Measurements from ENCODE around the gene SLC39A1. TPM values are rescaled to one million over a fixed set of nuclear protein-coding genes. Genes with fewer than 3 reads are reported as not detected.

The SLC39A1 gene
- total RNA-seq, 4 donors from 2014 or later, result 37.1 to 63.2 (median 47.9) TPM

DNA sequence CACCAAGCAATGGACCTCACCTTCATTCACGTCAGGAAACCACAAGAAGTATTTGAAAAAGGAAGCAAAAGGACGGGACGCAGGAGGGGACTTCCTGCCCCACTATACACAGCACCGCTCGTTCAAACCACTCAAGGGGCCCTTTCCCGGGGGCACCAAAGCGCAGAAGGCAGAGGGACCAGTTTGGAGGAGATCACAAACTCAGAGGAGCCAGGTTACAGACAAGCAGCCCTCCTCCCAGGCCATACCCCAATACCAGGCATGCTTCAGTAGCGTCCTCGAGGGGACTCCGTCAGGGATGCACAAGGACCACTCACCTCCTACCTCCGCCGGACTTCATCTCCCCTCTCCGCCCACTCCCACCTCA, 5.6 kb downstream of the SLC39A1 start:
- in situ Hi-C loops (cut with MboI; ENCODE audit: low sequenced_read_pairs in 4 of 4), result no loop called here
- TF ChIP-seq, protein P1, sequence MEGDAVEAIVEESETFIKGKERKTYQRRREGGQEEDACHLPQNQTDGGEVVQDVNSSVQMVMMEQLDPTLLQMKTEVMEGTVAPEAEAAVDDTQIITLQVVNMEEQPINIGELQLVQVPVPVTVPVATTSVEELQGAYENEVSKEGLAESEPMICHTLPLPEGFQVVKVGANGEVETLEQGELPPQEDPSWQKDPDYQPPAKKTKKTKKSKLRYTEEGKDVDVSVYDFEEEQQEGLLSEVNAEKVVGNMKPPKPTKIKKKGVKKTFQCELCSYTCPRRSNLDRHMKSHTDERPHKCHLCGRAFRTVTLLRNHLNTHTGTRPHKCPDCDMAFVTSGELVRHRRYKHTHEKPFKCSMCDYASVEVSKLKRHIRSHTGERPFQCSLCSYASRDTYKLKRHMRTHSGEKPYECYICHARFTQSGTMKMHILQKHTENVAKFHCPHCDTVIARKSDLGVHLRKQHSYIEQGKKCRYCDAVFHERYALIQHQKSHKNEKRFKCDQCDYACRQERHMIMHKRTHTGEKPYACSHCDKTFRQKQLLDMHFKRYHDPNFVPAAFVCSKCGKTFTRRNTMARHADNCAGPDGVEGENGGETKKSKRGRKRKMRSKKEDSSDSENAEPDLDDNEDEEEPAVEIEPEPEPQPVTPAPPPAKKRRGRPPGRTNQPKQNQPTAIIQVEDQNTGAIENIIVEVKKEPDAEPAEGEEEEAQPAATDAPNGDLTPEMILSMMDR (IDR thresholded peaks at IDR 0.05 in 4 of 5, conservative IDR thresholded peaks at IDR 0.05 in 1 of 5), result no peak
- no peak for TF ChIP-seq POLR2A (IDR thresholded peaks at IDR 0.05)
- peak overlapping the region; percentile 88 to 100 (median 98) for H3K4me3 ChIP-seq
- peaks cover 0 to 9% of the 10 kb centered on the region in 2 donors for H3K36me3 ChIP-seq
- peak overlapping the region; percentile 91 to 98 (median 94) for H3K27ac ChIP-seq
- DNase-seq, result no peak
- ATAC-seq, result no peak
- peaks cover 69 to 70% of the 10 kb centered on the region in 2 donors for H3K4me1 ChIP-seq
- H3K9me3 ChIP-seq, result no peaks in the 10 kb centered on the region
- H3K27me3 ChIP-seq, result no peaks in the 10 kb centered on the region
- intact Hi-C loops (cut with DNase I; ENCODE audit: low total_unique reads), result loop anchor here (1.0 kb wide), 2 partner anchors 11 to 34 kb away; partner anchors contain the start of gene DENND4B

DNA sequence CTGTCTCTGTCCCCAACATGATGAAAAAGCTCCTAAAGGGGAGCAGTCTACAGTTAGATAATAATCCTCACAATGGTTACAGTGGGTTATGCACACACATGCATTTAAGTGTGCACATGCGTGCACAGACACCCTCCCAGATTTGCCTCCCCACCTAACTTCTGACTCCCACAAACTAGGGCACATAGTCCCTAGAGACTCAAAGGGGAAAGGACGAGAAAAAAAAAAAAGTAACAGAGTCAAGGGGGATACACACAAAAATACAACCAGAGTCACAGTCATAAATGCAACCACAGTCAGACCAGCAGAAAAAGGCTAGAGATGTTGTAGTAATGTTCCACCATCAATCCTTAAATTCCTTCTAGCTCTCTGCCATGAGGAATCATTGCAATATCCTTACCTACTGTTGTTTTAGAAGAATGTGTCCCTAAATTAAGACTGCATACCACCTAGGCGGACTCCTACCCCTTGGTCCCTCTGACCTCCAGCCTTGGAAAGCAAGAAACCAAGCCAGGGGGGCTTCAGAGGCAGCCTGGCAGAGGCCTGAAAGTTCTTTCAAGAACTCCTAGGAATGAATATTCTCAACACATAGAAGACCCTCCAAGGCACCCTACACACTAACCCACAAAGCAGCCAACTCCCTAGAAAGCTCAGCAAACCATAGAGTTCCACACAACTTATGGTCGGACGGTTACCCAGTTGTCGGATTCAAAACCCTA, 6.2 kb downstream of the SLC39A1 start:
- TF ChIP-seq POLR2A (IDR thresholded peaks at IDR 0.05), result no peak
- TF ChIP-seq, protein P1 (IDR thresholded peaks at IDR 0.05 in 4 of 5, conservative IDR thresholded peaks at IDR 0.05 in 1 of 5), result no peak
- DNase-seq, result no peak
- ATAC-seq, result no peak
- H3K36me3 ChIP-seq, result peaks cover 0 to 14% of the 10 kb centered on the region in 2 donors
- no peaks in the 10 kb centered on the region for H3K9me3 ChIP-seq
- intact Hi-C loops (cut with DNase I; ENCODE audit: low total_unique reads) (no loop called here), in situ Hi-C loops (cut with MboI; ENCODE audit: low sequenced_read_pairs in 4 of 4) (no loop called here)
- peaks cover 64% of the 10 kb centered on the region in 2 donors for H3K4me1 ChIP-seq
- no peaks in the 10 kb centered on the region for H3K27me3 ChIP-seq
- peak overlapping the region; percentile 91 to 98 (median 94) for H3K27ac ChIP-seq
- H3K4me3 ChIP-seq, result peak overlapping the region; percentile 88 to 100 (median 98)

DNA sequence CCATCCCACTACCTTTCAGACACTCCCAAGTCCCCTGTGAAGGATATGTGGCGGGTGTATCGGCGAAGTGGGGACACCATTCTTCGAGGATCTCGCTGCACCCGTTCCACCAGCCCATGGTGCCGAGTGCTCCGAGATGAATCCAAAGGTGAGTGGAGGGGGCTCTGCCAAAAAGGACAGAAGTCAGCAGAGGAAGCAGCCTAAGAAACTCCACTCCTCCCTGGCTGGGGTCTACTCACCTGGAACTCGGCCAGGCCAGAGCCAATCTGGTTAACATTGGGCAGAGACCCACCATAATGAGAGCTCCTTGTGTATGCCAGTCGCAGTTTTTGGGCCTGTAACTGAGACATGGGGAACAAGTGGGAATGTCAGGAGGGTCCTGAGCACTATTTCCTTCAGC, 8.5 kb downstream of the SLC39A1 start:
- H3K27me3 ChIP-seq, result no peaks in the 10 kb centered on the region
- TF ChIP-seq, protein P1 (IDR thresholded peaks at IDR 0.05 in 4 of 5, conservative IDR thresholded peaks at IDR 0.05 in 1 of 5), result no peak
- no peak for TF ChIP-seq POLR2A (IDR thresholded peaks at IDR 0.05)
- H3K4me1 ChIP-seq, result peaks cover 41 to 42% of the 10 kb centered on the region in 2 donors
- peaks cover 0 to 37% of the 10 kb centered on the region in 2 donors for H3K36me3 ChIP-seq
- no peak overlapping the region for H3K4me3 ChIP-seq
- peak overlapping the region in 1 of 4 donors; percentile 14 for H3K27ac ChIP-seq
- intact Hi-C loops (cut with DNase I; ENCODE audit: low total_unique reads) (no loop called here), in situ Hi-C loops (cut with MboI; ENCODE audit: low sequenced_read_pairs in 4 of 4) (no loop called here)
- no peaks in the 10 kb centered on the region for H3K9me3 ChIP-seq
- ATAC-seq (no peak), DNase-seq (no peak)

DNA sequence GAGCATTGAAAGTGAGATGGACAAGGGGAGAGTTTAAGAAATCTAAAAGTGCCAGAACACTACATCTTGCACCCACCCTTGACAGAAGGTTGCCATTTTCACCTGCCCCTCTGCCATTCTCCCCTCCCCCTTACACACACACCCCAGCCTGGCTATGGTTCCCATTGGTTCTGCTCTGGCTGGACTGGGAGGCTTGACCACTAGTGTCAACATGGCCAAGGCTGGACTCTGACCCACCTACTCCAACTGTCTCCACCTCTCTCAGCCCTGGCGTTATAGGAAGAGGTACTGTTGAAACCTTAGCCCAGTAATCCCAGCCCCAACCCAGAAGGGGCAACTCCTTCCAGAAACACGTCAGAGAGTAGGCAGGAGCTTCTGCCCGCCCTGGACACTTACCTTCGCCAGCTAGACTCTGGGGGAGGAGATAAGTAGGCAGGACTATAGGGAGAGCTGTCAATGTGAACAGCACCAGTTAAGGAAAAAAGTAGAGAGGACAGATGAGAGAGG, 9.4 kb downstream of the SLC39A1 start:
- no peaks in the 10 kb centered on the region for H3K9me3 ChIP-seq
- H3K27me3 ChIP-seq, result no peaks in the 10 kb centered on the region
- no peak overlapping the region for H3K4me3 ChIP-seq
- intact Hi-C loops (cut with DNase I; ENCODE audit: low total_unique reads), result no loop called here
- ATAC-seq (no peak), DNase-seq (no peak)
- peaks cover 0 to 46% of the 10 kb centered on the region in 2 donors for H3K36me3 ChIP-seq
- in situ Hi-C loops (cut with MboI; ENCODE audit: low sequenced_read_pairs in 4 of 4), result no loop called here
- peak overlapping the region in 2 of 4 donors; percentile 14 to 27 for H3K27ac ChIP-seq
- H3K4me1 ChIP-seq, result peaks cover 32 to 34% of the 10 kb centered on the region in 2 donors
- TF ChIP-seq POLR2A (IDR thresholded peaks at IDR 0.05), result no peak
- TF ChIP-seq, protein P1 (IDR thresholded peaks at IDR 0.05 in 4 of 5, conservative IDR thresholded peaks at IDR 0.05 in 1 of 5), result no peak

Measured in gastrocnemius medialis (tissue), 4 donors.